Esophagus squamous epithelium (tissue), 5 donors: ENCODE results near the gene FAM186B. TPM values are rescaled to one million over a fixed set of nuclear protein-coding genes. Genes with fewer than 3 reads are reported as not detected.

Source experiments
- DNase-seq: peaks from one replicate; lab custom pipeline; 2025; lab: John Stamatoyannopoulos, UW
- H3K27ac ChIP-seq, 4 donors: fragments of 200-600 bp; sonication (generic); one replicate each; pipeline ENCODE4 v1.5.1; 2016 to 2019; ENCODE audit warnings: mild to moderate bottlenecking in 1 of 4
- H3K27me3 ChIP-seq, 4 donors: fragments of 200-600 bp; sonication (generic); 1 replicate in 3 of 4; 2 replicates in 1 of 4; pipeline versions ENCODE4 v1.5.1 to v1.6.0; 2017 to 2021; ENCODE audit warnings: antibody characterized with exemption in 1 of 4
- H3K36me3 ChIP-seq, 3 donors: fragments of 200-600 bp; sonication (generic); one replicate each; pipeline ENCODE4 v1.5.1; 2016 to 2019
- H3K4me1 ChIP-seq, 3 donors: fragments of 200-600 bp; sonication (generic); one replicate each; pipeline ENCODE4 v1.5.1; 2017 to 2019
- H3K4me3 ChIP-seq, 4 donors: fragments of 200-600 bp; sonication (generic); 1 replicate in 3 of 4; 2 replicates in 1 of 4; pipeline ENCODE4 v1.5.1; 2016 to 2019; ENCODE audit warnings: mild to moderate bottlenecking in 2 of 4, moderate library complexity in 1 of 4
- H3K9me3 ChIP-seq, 3 donors: fragments of 200-600 bp; sonication (generic); one replicate each; pipeline ENCODE4 v1.5.1; 2016 to 2019
- CTCF ChIP-seq, 6 experiments: fragments of 450-650 bp in 4 of 6; fragments of 200-600 bp in 2 of 6; sonication (generic) in 2 of 6; IDR thresholded peaks; one replicate each; pipeline ENCODE4 v1.5.1; 2016 to 2019; ENCODE audit warnings: antibody characterized with exemption in 6 of 6, mild to moderate bottlenecking in 4 of 6, moderate library complexity in 4 of 6
- POLR2A ChIP-seq, 4 donors: fragments of 450-650 bp; IDR thresholded peaks; one replicate each; pipeline ENCODE4 v1.6.1; 2017; ENCODE audit warnings: antibody characterized with exemption in 4 of 4, mild to moderate bottlenecking in 4 of 4, moderate library complexity in 3 of 4
- WGBS, 2 donors: methylation state at CpG; one replicate each; pipeline ENCODE4 v1.1.5; 2018; 5-methylcytosine and 5-hydroxymethylcytosine counted together
- intact Hi-C: fragments of 100-400 bp; cut with DNase I; formaldehyde crosslinking; loops from one replicate; pipeline ENCODE4 v1.15.0; 2022
- total RNA-seq, 4 donors: library from RNA; depleted of rRNA; stranded (reverse); fragments of >200 nt; gene quantifications; one replicate each; pipeline ENCODE4 v1.1.0, GENCODE V29; 2016
- donor health status: DM: yes; HTN: yes; CAD: no.

Gene FAM186B
- total RNA-seq, 4 donors from 2014 or later: 0.19 to 1.1 TPM; not detected in 2

GRCh38 chr12:49584591-49584990, 20.8 kb downstream of the FAM186B start:
- TF ChIP-seq POLR2A (IDR thresholded peaks at IDR 0.05) (no peak), CTCF (IDR thresholded peaks at IDR 0.05) (no peak)
- Histone ChIP-seq H3K4me3 (no peak overlapping the region), H3K36me3 (peaks cover 0 to 35% (median 5%) of the 10 kb centered on the region in 3 donors), H3K27ac (no peak overlapping the region), H3K9me3 (no peaks in the 10 kb centered on the region), H3K27me3 (no peaks in the 10 kb centered on the region), H3K4me1 (peaks cover 0 to 36% (median 15%) of the 10 kb centered on the region in 3 donors)
- intact Hi-C loops: no loop called here
- 65 to 72% methylated on average over 5 to 6 of the region's 7 CpGs for WGBS, 2 donors
- DNase-seq: no peak

- Histone ChIP-seq H3K27me3 (no peaks in the 10 kb centered on the region), H3K36me3 (peaks cover 0 to 35% (median 5%) of the 10 kb centered on the region in 3 donors), H3K4me1 (peaks cover 0 to 28% (median 9%) of the 10 kb centered on the region in 3 donors), H3K27ac (peak overlapping the region in 2 of 4 donors; percentile 7 to 21), H3K9me3 (no peaks in the 10 kb centered on the region), H3K4me3 (no peak overlapping the region)
- intact Hi-C loops: no loop called here
- TF ChIP-seq CTCF (IDR thresholded peaks at IDR 0.05) (no peak), POLR2A (IDR thresholded peaks at IDR 0.05) (no peak)
- no peak for DNase-seq
- 75 to 76% methylated on average over 11 to 12 of the region's 13 CpGs for WGBS, 2 donors
Measured at GRCh38 chr12:49583366-49584094, 21.9 kb downstream of the FAM186B start.

GRCh38 chr12:49582850-49583249, 22.6 kb downstream of the FAM186B start:
- Histone ChIP-seq H3K36me3 (peaks cover 0 to 35% (median 5%) of the 10 kb centered on the region in 3 donors), H3K4me3 (no peak overlapping the region), H3K27ac (peak overlapping the region in 1 of 4 donors; percentile 21), H3K27me3 (no peaks in the 10 kb centered on the region), H3K9me3 (no peaks in the 10 kb centered on the region), H3K4me1 (peaks cover 0 to 27% (median 9%) of the 10 kb centered on the region in 3 donors)
- no peak for DNase-seq
- intact Hi-C loops: no loop called here
- TF ChIP-seq CTCF (IDR thresholded peaks at IDR 0.05) (no peak), POLR2A (IDR thresholded peaks at IDR 0.05) (no peak)
- WGBS, 2 donors: 38 to 47% methylated on average over 4 of the region's 4 CpGs

GRCh38 chr12:49582201-49582600, 23.2 kb downstream of the FAM186B start:
- intact Hi-C loops: no loop called here
- Histone ChIP-seq H3K36me3 (peaks cover 0 to 29% (median 5%) of the 10 kb centered on the region in 3 donors), H3K4me1 (peaks cover 0 to 27% (median 9%) of the 10 kb centered on the region in 3 donors), H3K27me3 (no peaks in the 10 kb centered on the region), H3K4me3 (no peak overlapping the region), H3K27ac (no peak overlapping the region), H3K9me3 (no peaks in the 10 kb centered on the region)
- DNase-seq: no peak
- TF ChIP-seq CTCF (IDR thresholded peaks at IDR 0.05): no peak
- 86% methylated on average over 1 of the region's 1 CpG; no CpG with 5 or more reads in 1 of the 2 donors for WGBS, 2 donors
